ENCODE data around the gene JAM3.

Gene JAM3

GRCh38 chr11:134199531-134199930 is 130.7 kb downstream of the JAM3 start:
- no peak for DNase-seq

GRCh38 chr11:134200688-134201087 is 131.8 kb downstream of the JAM3 start:
- DNase-seq: no peak
